ENCODE data around the gene PBX3.
"Not testable (repeated sequence)": the region's sequence is repeated elsewhere in the genome, so short reads cannot be mapped to it uniquely, and the experiment has no call there.

PBX3 gene

GRCh38 chr9:125749287-125749935, 2.2 kb downstream of the PBX3 start:
- no peak for DNase-seq (ENCODE audit: low spot score)

- DNase-seq (ENCODE audit: low spot score): no peak
Observed at GRCh38 chr9:125749951-125750626, 2.9 kb downstream of the PBX3 start.

GRCh38 chr9:125750627-125751011, 3.4 kb downstream of the PBX3 start:
- DNase-seq (ENCODE audit: low spot score): no peak

- DNase-seq (ENCODE audit: low spot score): no peak
Observed at GRCh38 chr9:125752070-125752628, 5.0 kb downstream of the PBX3 start.

GRCh38 chr9:125754096-125754495, 6.9 kb downstream of the PBX3 start:
- DNase-seq (ENCODE audit: low spot score): no peak

GRCh38 chr9:125755340-125755739, 8.2 kb downstream of the PBX3 start:
- DNase-seq (ENCODE audit: low spot score): no peak

GRCh38 chr9:125756518-125756917, 9.3 kb downstream of the PBX3 start:
- no peak for DNase-seq (ENCODE audit: low spot score)

GRCh38 chr9:125757834-125758233, 10.7 kb downstream of the PBX3 start:
- DNase-seq (ENCODE audit: low spot score): no peak

- DNase-seq (ENCODE audit: low spot score): no peak
Observed at GRCh38 chr9:125758986-125759763, 12.0 kb downstream of the PBX3 start.

GRCh38 chr9:125759764-125760129, 12.6 kb downstream of the PBX3 start:
- DNase-seq (ENCODE audit: low spot score): no peak

- DNase-seq (ENCODE audit: low spot score): no peak
Observed at GRCh38 chr9:125760537-125760936, 13.4 kb downstream of the PBX3 start.

GRCh38 chr9:125761676-125762450, 14.7 kb downstream of the PBX3 start:
- DNase-seq (ENCODE audit: low spot score): no peak

GRCh38 chr9:125763394-125763801, 16.2 kb downstream of the PBX3 start:
- no peak for DNase-seq (ENCODE audit: low spot score)

GRCh38 chr9:125764198-125764597, 17.0 kb downstream of the PBX3 start:
- no peak for DNase-seq (ENCODE audit: low spot score)

GRCh38 chr9:125766468-125767221, 19.5 kb downstream of the PBX3 start:
- DNase-seq (ENCODE audit: low spot score): no peak

GRCh38 chr9:125767349-125767748, 20.2 kb downstream of the PBX3 start:
- DNase-seq (ENCODE audit: low spot score): no peak

GRCh38 chr9:125768803-125769202, 21.6 kb downstream of the PBX3 start:
- DNase-seq (ENCODE audit: low spot score): no peak

GRCh38 chr9:125771037-125771436, 23.9 kb downstream of the PBX3 start:
- DNase-seq (ENCODE audit: low spot score): no peak

GRCh38 chr9:125772740-125773139, 25.6 kb downstream of the PBX3 start:
- no peak for DNase-seq (ENCODE audit: low spot score)

GRCh38 chr9:125774106-125774505, 26.9 kb downstream of the PBX3 start:
- DNase-seq (ENCODE audit: low spot score): no peak

GRCh38 chr9:125776789-125777188, 29.6 kb downstream of the PBX3 start:
- not testable (repeated sequence) for DNase-seq (ENCODE audit: low spot score)
